ENCODE data around the gene LINGO1. TPM values are rescaled to one million over a fixed set of nuclear protein-coding genes. Genes with fewer than 3 reads are reported as not detected.

LINGO1 gene
- total and polyA plus RNA-seq, 2 donors (not counting 1 experiment from before 2014, with no cell fraction given): not detected

- no peaks in the 10 kb centered on the region for H3K36me3 ChIP-seq (replicated peaks in 1 of 2; ENCODE audit: control extremely low read depth in 1 of 2, control insufficient read depth in 1 of 2, extremely low read depth in 1 of 2, insufficient read depth in 2 of 2, low read length in 1 of 2)
These were observed 5.1 kb downstream of the LINGO1 start for GRCh38 chr15:77627581-77627980.

GRCh38 chr15:77627067-77627466 lies 5.6 kb downstream of the LINGO1 start:
- Histone ChIP-seq H3K27me3 (replicated peaks in 1 of 4; ENCODE audit: control extremely low read depth in 1 of 4, control insufficient read depth in 3 of 4, insufficient read depth in 4 of 4, low read length in 3 of 4) (peaks cover 0 to 24% (median 11%) of the 10 kb centered on the region in 4 experiments), H3K9ac (ENCODE audit: low read length) (no peak overlapping the region), H3K4me2 (replicated peaks; ENCODE audit: low read depth, low read length, poor library complexity, severe bottlenecking) (no peak overlapping the region), H4K20me1 (ENCODE audit: control insufficient read depth, insufficient read depth, low read length, poor library complexity, severe bottlenecking) (no peaks in the 10 kb centered on the region), H3K9me3 (ENCODE audit: control extremely low read depth in 1 of 3, control insufficient read depth in 2 of 3, insufficient read depth in 1 of 3, low read length in 2 of 3) (peaks cover 0 to 6% (median 0%) of the 10 kb centered on the region in 3 donors), H3K79me2 (ENCODE audit: control insufficient read depth, insufficient read depth, low read length) (no peaks in the 10 kb centered on the region), H3K4me3 (ENCODE audit: control extremely low read depth in 1 of 5, extremely low read depth in 1 of 5, insufficient read depth in 1 of 5, low read depth in 2 of 5, low read length in 4 of 5) (no peak overlapping the region), H3K4me1 (ENCODE audit: control insufficient read depth in 2 of 2, insufficient read depth in 2 of 2, low read length in 2 of 2) (peaks cover 0 to 5% of the 10 kb centered on the region in 2 donors), H3K27ac (ENCODE audit: low read length in 2 of 2) (no peak overlapping the region), H3K36me3 (replicated peaks in 1 of 2; ENCODE audit: control extremely low read depth in 1 of 2, control insufficient read depth in 1 of 2, extremely low read depth in 1 of 2, insufficient read depth in 2 of 2, low read length in 1 of 2) (no peaks in the 10 kb centered on the region), H2AFZ (ENCODE audit: insufficient read depth, low read depth, low read length, poor library complexity, severe bottlenecking) (no peak overlapping the region)
- TF ChIP-seq, protein P1, sequence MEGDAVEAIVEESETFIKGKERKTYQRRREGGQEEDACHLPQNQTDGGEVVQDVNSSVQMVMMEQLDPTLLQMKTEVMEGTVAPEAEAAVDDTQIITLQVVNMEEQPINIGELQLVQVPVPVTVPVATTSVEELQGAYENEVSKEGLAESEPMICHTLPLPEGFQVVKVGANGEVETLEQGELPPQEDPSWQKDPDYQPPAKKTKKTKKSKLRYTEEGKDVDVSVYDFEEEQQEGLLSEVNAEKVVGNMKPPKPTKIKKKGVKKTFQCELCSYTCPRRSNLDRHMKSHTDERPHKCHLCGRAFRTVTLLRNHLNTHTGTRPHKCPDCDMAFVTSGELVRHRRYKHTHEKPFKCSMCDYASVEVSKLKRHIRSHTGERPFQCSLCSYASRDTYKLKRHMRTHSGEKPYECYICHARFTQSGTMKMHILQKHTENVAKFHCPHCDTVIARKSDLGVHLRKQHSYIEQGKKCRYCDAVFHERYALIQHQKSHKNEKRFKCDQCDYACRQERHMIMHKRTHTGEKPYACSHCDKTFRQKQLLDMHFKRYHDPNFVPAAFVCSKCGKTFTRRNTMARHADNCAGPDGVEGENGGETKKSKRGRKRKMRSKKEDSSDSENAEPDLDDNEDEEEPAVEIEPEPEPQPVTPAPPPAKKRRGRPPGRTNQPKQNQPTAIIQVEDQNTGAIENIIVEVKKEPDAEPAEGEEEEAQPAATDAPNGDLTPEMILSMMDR (IDR thresholded peaks at IDR 0.05): no peak
- TF ChIP-seq EZH2 (IDR thresholded peaks at IDR 0.05; ENCODE audit: borderline replicate concordance, insufficient read depth, low read depth, low read length, poor library complexity, severe bottlenecking): no peak
- intact Hi-C loops (cut with micrococcal nuclease): no loop called here
- H3K27me3 Mint-ChIP-seq: peaks cover 25% of the 10 kb centered on the region
- WGBS (ENCODE audit: insufficient coverage): 79% methylated on average over 12 of the region's 12 CpGs
- CTCF ChIA-PET: no interaction called here
- no peak overlapping the region for H3K27ac Mint-ChIP-seq
- no peak overlapping the region for H3K4me3 Mint-ChIP-seq
- no peaks in the 10 kb centered on the region for H3K9me3 Mint-ChIP-seq (ENCODE audit: insufficient read depth)
- H3K4me1 Mint-ChIP-seq: no peaks in the 10 kb centered on the region
- POLR2A ChIA-PET: no interaction called here
- ATAC-seq (ENCODE audit: low read depth): no peak
- no peak for DNase-seq

More at GRCh38 chr15:77627581-77627980, 5.1 kb downstream of the LINGO1 start:
- WGBS (ENCODE audit: insufficient coverage): 90% methylated on average over 2 of the region's 2 CpGs
- no peak overlapping the region for H3K27ac Mint-ChIP-seq
- H3K9me3 Mint-ChIP-seq (ENCODE audit: insufficient read depth): no peaks in the 10 kb centered on the region
- H3K4me3 Mint-ChIP-seq: no peak overlapping the region
- Histone ChIP-seq H3K9ac (ENCODE audit: low read length) (no peak overlapping the region), H3K4me2 (replicated peaks; ENCODE audit: low read depth, low read length, poor library complexity, severe bottlenecking) (no peak overlapping the region), H3K4me3 (ENCODE audit: control extremely low read depth in 1 of 5, extremely low read depth in 1 of 5, insufficient read depth in 1 of 5, low read depth in 2 of 5, low read length in 4 of 5) (no peak overlapping the region), H4K20me1 (ENCODE audit: control insufficient read depth, insufficient read depth, low read length, poor library complexity, severe bottlenecking) (no peaks in the 10 kb centered on the region), H3K9me3 (ENCODE audit: control extremely low read depth in 1 of 3, control insufficient read depth in 2 of 3, insufficient read depth in 1 of 3, low read length in 2 of 3) (peaks cover 0 to 6% (median 0%) of the 10 kb centered on the region in 3 donors), H2AFZ (ENCODE audit: insufficient read depth, low read depth, low read length, poor library complexity, severe bottlenecking) (no peak overlapping the region), H3K79me2 (ENCODE audit: control insufficient read depth, insufficient read depth, low read length) (no peaks in the 10 kb centered on the region), H3K27me3 (replicated peaks in 1 of 4; ENCODE audit: control extremely low read depth in 1 of 4, control insufficient read depth in 3 of 4, insufficient read depth in 4 of 4, low read length in 3 of 4) (peaks cover 0 to 24% (median 11%) of the 10 kb centered on the region in 4 experiments), H3K27ac (ENCODE audit: low read length in 2 of 2) (no peak overlapping the region), H3K4me1 (ENCODE audit: control insufficient read depth in 2 of 2, insufficient read depth in 2 of 2, low read length in 2 of 2) (peaks cover 0 to 6% of the 10 kb centered on the region in 2 donors)
- H3K27me3 Mint-ChIP-seq: peaks cover 25% of the 10 kb centered on the region
- DNase-seq: no peak
- ChIA-PET POLR2A (no interaction called here), CTCF (no interaction called here)
- no peaks in the 10 kb centered on the region for H3K4me1 Mint-ChIP-seq
- no peak for ATAC-seq (ENCODE audit: low read depth)
- intact Hi-C loops (cut with micrococcal nuclease): no loop called here
- TF ChIP-seq, protein P1 (IDR thresholded peaks at IDR 0.05): no peak
- no peak for TF ChIP-seq EZH2 (IDR thresholded peaks at IDR 0.05; ENCODE audit: borderline replicate concordance, insufficient read depth, low read depth, low read length, poor library complexity, severe bottlenecking)

All from B cell (primary cell).